HEK293 (cell line): ENCODE results near the gene RAMP3.

Experiments used
- CTCF ChIP-seq: fragments of 450-650 bp; formaldehyde crosslinking; IDR thresholded peaks from 2 replicates; pipeline ENCODE4 v1.5.1; 2016; ENCODE audit warnings: missing biosample characterization, missing genetic modification characterization
- GLI2 ChIP-seq: fragments of 450-650 bp; formaldehyde crosslinking; IDR thresholded peaks from 2 replicates; pipeline ENCODE4; 2017; ENCODE audit warnings: missing biosample characterization, missing genetic modification characterization, low read depth, borderline replicate concordance
- ZNF174 ChIP-seq: fragments of 450-650 bp; formaldehyde crosslinking; IDR thresholded peaks from 2 replicates; pipeline ENCODE4 v1.5.0; 2017; ENCODE audit warnings: missing biosample characterization, mild to moderate bottlenecking, missing genetic modification characterization
- ZNF214 ChIP-seq: fragments of 450-650 bp; formaldehyde crosslinking; IDR thresholded peaks from 2 replicates; pipeline ENCODE4 v1.5.1; 2017; ENCODE audit warnings: missing biosample characterization, mild to moderate bottlenecking, missing genetic modification characterization, borderline replicate concordance
- ZNF518A ChIP-seq: fragments of 450-650 bp; formaldehyde crosslinking; conservative IDR thresholded peaks from 2 replicates; pipeline ENCODE4 v1.5.1; 2016; ENCODE audit warnings: low read depth, missing biosample characterization, missing genetic modification characterization

- TF ChIP-seq CTCF (tag by site-specific recombination) (no peak), GLI2 (tag by site-specific recombination) (no peak), ZNF214 (tag by site-specific recombination) (no peak), ZNF518A (tag by site-specific recombination) (no peak), ZNF174 (no peak)
Observed at GRCh38 chr7:45230083-45230482, 72.5 kb downstream of the RAMP3 start.
